Parietal lobe (tissue), 1 donor: ENCODE data around the gene FAM83B. TPM values are rescaled to one million over a fixed set of nuclear protein-coding genes. Genes with fewer than 3 reads are reported as not detected.

ENCODE experiments used
- total RNA-seq: library from RNA; depleted of rRNA; stranded (reverse); fragments of >200 nt; gene quantifications from one replicate; pipeline ENCODE4 v1.2.3, GENCODE V29; 2014

FAM83B gene, protein sequence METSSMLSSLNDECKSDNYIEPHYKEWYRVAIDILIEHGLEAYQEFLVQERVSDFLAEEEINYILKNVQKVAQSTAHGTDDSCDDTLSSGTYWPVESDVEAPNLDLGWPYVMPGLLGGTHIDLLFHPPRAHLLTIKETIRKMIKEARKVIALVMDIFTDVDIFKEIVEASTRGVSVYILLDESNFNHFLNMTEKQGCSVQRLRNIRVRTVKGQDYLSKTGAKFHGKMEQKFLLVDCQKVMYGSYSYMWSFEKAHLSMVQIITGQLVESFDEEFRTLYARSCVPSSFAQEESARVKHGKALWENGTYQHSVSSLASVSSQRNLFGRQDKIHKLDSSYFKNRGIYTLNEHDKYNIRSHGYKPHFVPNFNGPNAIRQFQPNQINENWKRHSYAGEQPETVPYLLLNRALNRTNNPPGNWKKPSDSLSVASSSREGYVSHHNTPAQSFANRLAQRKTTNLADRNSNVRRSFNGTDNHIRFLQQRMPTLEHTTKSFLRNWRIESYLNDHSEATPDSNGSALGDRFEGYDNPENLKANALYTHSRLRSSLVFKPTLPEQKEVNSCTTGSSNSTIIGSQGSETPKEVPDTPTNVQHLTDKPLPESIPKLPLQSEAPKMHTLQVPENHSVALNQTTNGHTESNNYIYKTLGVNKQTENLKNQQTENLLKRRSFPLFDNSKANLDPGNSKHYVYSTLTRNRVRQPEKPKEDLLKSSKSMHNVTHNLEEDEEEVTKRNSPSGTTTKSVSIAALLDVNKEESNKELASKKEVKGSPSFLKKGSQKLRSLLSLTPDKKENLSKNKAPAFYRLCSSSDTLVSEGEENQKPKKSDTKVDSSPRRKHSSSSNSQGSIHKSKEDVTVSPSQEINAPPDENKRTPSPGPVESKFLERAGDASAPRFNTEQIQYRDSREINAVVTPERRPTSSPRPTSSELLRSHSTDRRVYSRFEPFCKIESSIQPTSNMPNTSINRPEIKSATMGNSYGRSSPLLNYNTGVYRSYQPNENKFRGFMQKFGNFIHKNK
- total RNA-seq: 0.31 TPM

DNA sequence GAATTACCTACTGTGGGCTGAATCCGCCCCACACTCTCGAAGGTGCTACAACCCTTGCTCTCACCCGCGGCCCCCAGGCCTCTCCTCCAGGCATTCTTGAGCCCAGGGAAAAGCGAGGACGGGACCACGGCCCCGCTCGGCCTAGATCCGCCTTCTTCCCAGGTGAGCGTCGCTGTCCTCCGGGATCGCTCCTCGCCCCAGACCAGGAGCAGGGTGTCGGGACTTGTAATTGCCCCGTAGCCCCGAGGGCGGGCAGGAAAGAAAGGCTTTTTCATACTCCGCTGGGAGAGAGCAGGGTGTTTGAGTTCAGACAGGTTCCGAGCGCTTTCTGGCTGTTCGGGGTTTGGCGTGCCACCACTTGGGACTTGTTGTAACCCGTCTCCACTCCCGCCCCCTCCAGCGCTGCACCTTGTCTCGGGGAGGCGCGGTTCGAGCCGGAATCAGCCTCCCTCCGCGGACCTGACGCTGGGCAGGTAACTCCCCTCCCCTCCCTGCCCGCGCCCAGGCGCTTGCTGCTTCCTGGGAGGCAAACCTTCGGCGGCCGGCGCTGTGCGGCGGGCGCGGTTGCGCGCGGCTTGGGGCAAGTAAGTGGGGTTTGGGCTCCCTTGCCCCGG is at the start of gene FAM83B:
TSS of gene FAM83B (plus strand) at position 529 of the 614 bp plus-strand sequence. CDS start 23,476 bp downstream, outside the sequence.

